HuH-7.5 (cell line): ENCODE results near the gene CRIP1.

Source experiments
- DNase-seq: peaks from one replicate; pipeline ENCODE4 v3.0.0; 2011; ENCODE audit warnings: low spot score

Gene CRIP1

DNA sequence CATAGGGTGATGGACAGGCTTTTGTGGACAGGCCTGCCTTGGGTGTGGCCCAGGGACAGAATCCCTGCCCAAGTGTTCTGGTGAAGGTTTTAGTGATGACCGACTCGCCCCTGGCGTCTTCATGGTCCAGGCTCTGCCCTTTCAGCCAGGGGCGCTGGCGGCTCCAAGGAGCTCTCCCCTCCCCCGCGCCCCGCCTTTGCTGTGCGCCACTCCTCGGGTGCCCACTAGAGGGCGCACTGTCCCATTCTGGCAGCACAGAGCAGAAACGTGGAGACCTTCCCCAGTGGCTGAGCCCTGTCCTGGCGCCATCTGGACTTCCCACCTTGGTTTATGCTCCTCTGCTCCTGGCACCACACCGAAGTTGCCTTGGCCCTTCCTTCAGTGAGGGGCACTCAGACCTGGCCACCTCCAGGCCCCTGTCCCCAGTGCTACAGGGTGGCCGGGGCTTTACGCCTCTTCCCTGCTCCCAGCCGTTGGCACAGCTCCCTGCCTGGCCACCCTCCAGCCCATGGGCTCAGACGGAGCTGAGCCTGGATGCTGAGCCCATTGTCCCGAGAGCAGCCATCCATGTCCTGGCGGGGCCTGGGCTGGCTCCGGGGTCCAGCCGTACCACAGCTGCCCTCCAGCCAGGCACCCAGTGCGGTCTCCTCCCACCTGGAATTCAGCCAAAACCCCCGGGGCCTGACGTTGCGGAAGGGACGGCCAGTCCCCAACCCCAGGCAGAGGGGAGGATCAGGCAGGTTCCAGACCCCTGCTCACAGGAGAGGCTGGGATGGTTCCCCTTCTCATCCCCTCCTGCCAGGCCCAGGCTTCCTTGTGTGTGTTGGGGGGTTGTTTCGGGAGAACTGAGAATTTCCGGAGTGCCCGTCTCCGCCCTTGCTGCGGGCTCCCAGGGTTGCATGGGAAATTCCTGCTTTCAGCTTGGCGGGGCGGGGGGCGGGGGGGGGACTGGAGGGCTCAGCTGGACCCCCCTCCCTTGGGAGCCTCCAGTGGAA lies 5.6 kb upstream of the CRIP1 start:
- DNase-seq, result peak; percentile 98

DNA sequence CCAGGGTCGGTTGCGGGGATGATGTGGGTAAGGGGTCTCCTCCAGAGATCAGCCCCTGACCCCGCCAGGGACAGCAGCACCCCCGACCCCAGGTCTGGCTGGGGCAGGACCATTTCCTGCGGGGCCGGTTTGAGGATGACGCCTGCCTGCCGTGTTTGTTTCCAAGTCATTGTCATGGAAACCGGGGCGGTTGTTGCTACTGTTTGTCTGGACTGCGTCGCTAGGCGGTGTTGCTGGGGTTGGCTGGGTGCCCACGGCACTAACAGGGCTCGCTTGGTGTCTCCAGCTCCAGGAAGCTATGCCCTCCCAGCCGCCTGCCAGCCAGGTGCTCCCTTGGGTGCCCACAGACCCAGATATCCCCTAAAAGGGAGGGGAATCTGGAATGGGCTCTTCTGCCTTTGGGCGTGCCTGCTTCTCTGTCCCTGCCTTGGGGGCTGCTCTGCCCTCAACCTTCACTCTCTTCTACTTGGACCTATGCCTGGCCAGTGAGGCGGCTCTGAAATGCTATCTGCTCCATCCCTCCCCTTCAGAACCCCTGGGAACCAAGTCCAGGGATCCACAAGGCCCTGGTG lies 4.7 kb upstream of the CRIP1 start:
- DNase-seq, result peak; percentile 98

DNA sequence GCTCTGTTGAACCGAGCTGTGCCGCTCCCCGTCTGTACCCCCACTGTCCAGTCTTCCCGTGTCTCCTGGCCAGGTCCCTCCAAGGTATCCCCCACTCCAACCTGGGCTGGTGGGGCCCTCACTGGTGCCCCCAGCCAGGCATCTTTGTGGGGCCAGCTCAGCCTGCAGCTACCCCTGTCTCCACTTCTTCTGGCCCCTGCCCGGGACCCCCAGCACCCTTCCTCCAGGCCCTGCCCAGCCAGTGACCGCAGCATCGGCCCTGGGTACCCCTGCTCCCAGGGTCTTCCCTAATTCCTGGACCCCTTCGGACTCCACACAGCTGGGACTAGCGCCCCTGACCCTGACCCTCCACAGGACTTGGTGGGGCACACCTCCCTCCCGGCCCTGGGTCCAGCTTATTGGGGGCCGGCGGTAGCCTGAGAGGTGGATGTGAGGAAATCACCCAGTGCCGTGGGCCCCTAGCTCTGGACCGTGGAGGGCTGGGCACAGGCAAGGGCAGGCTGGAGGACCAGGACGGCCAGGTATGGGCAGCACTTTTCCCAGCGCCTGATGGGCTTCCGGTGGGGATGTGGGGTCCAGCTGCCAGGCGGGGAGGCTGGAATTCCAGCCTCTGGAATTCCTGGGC lies 4.1 kb upstream of the CRIP1 start:
- no peak for DNase-seq

DNA sequence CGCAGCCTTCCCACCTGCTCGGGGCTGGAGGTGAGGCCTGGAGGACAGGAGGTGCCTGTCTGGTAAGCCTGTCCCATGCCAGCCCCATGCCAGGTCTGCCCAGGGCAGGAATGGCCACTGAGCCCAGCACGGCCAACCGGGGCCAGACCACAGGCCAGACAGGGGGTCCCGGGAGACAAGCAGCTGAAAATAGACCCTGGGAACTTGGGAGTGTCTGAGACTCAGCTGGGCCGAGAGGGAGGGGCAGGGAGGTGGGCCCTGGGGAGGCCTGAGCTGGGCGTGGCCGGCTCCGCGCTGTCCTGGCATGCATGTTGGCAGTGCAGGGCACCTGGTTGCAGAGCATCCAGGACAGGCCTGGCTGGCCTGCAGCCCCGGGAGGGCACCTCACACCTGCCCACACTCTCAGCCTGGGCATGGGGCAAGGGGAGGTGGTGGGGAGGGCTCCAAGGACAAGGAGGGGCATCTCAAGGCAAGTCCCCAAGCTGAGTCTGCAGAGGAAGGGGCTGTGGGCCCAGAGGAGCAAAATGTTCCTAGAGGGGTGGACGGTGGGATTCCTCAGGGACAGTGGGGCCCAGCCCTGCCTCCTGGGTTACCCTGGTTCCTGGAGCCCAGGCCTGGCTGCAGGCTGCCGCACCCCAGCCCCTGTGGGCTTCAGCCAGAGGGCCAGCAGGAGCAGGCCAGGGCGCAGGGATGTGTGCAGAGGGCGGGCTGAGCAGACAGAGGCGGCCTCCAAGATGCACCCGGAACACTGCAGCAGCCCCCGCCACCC lies 3.2 kb upstream of the CRIP1 start:
- DNase-seq, result no peak

DNA sequence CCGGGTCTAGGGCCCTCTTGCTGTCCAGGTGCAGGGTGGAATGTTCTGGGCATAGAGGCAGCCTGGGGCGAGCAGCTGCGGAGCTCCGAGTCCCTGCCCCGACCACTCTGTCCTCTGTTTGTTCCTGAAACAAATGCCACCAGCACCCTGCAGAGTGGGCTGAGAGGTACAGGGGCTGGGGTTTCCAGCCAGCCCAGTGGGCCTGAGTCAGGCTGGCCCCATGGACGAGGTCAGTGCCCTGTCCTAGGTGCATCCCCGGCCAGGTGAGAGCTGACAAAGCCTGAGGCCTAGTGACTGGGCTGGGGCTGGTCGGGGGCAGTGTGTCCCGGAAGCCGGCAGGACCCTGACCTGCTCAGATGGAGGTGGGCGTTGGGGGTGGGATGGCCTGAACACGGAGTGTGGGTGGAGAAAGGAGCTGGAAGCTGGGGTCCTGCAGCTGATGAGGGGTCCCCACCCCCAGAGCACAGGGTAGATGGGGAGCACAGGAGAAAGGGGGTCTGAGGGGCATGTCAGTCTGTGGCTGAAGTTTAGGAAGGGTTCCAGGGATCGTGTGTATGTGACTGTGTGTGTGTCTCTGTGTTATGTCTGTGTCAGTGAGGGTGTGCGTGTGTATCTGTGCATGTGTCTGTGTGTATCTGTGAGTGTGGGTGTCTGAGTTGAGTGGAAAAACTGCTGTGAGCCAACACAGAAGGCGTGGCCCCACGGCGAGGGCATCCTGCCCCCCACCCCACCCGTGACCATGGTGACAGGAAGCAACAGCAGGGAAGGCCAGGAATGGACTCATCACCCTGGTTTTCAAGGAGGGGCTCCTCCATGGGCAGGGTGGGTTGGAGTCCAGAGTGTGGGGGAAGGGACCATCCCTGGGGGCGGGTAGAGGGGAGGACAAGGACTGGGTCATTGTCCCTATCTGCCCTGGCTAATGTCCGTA lies 2.4 kb upstream of the CRIP1 start:
- DNase-seq, result no peak

DNA sequence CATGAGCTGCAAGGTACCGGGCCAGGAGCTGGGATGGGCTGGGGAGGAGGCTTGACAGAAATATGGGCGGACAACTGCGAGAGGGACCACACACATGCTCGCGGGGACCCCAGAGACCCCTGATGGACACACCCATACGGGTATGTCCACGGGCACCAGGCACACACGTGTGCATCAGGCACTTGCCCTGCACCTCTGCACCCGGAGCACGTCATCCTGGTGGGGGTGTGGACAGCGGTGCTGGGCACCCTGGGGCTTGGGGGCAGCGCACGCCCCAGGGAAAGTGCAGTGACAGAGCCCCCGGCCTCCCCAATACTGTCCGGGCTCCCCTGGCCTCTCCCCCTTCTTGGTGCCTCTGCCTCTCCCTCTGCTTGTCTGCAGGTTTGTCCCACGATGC lies 1.7 kb upstream of the CRIP1 start:
- DNase-seq, result no peak

DNA sequence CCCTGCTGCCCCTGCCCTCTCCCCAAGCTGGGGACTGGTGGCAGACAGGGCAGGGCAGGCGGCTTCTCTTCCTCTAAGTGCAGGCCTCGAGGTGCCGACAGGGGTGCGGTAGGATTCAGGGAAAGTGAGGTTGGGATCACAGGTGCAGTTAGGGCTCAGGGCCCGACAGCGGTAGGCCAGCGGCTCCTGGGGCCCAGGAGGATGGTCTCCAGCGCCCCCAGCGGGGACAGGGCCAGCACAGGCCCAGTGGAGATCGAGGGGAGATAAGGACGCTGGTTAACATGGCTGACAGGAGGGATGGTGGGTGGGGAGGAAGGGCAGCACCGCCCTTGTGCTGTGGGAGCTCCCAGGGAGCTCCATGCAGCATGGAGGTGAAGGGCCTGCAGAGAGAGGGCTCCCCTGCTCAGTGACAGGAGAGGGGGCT lies 935 bp upstream of the CRIP1 start:
- peak; percentile 88 for DNase-seq

DNA sequence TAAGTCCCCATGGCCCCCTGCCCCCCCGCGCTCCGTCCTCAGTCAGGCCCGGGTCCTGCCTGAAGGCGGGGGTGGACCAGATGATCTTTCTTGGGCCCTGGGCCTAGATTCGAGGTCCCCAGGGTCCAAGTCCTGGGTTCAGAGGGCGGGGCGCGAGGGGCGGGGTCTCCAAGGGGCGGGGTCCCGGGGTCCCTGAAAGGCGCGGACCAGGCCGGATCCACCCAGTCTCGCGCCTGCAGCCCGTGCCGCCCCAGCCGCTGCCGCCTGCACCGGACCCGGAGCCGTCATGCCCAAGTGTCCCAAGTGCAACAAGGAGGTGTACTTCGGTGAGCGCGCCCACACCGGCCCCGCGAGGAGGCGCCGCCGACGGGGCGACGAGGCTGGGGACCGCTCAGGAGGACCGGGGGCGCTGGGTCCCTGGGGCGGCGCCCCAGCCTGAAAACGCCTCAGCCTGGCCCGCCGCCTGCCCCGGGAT lies 325 bp downstream of the CRIP1 start:
- no peak for DNase-seq

DNA sequence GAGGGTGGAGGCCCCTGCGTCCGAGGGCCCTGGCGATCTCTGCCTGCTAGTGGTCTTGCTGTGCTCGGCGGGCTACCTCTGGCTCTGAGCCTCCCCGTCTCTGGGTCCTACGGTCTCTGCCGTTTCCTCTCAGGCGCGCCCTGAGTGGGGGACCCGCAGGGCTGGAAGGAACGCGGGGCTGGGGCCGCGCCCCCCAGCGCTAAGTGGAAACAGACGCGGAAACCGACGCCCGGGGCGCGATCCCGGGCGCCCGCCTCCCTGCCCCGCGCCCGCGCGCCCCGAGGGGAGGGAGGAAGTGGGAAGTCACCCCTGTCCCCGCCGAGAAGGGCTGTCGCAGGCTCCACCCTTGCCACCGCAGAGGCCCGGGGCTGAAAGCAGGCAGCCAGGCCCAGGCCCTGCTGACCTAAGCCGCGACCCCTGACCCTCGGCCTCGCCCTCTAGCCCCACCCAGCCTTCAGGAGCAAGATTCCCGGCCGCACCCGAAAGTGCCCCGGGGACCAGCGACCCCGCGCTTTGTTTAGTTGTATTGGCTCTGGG lies 831 bp downstream of the CRIP1 start:
- no peak for DNase-seq

DNA sequence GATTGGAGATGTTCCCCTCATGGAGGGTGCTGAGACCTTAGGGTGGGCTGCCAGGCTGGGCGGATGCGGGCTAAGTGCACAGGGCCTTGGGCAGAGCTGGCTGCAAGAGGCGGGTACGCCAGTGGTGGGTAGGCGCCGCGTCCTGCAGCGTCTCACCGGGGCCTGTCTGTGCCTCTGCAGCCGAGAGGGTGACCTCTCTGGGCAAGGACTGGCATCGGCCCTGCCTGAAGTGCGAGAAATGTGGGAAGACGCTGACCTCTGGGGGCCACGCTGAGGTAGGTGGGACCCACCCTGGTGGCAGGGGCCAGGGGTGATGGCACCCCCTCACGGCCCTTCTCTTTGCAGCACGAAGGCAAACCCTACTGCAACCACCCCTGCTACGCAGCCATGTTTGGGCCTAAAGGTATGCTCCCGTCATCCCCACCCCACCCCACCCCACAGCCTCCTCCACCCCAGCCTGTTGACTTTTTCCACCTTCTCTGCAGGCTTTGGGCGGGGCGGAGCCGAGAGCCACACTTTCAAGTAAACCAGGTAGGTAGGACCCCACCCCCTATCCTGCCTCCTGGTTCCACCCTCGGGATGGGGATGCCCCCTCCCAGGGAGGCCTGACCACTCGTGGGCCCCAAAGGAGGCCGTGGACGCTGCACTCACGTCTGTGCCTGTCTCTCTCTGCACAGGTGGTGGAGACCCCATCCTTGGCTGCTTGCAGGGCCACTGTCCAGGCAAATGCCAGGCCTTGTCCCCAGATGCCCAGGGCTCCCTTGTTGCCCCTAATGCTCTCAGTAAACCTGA lies 1.5 kb downstream of the CRIP1 start:
- no peak for DNase-seq

DNA sequence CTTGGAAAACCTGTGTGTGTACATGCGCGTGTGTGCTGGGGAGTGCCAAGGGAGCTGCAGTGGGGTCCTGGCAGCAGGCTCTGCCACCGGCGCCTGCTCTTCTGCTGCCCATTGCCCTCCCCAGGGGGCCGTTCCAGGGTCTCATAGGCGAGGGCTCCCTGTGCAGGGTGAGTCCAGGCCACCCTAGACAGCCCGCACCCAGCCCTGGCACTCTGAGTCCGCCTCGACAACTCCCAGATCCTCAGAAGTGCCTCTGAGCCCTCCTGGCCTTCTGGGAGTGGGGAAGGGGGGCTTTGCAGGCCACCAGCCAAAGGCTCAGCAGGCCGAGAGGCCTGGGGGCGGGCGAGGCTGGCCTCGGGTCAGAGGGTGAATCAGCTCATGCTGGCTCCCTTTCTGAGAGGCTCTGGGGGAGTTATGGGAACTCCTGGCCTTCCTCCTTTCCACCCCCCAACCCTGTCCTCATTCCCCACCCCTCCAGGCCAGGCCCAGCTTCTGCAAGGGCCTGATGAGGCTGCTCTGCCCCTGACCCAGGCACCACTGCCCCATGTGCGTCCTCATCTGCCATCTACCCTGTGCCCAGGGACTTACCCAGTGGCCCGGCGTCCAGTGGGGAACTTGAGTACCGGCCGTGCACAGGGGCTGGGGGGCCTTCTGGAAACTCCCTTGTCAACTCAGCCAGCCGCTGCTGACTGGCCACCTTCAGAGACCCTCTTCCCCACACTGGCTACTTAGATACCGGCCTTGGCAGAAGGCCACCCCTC lies 2.3 kb downstream of the CRIP1 start:
- no peak for DNase-seq

DNA sequence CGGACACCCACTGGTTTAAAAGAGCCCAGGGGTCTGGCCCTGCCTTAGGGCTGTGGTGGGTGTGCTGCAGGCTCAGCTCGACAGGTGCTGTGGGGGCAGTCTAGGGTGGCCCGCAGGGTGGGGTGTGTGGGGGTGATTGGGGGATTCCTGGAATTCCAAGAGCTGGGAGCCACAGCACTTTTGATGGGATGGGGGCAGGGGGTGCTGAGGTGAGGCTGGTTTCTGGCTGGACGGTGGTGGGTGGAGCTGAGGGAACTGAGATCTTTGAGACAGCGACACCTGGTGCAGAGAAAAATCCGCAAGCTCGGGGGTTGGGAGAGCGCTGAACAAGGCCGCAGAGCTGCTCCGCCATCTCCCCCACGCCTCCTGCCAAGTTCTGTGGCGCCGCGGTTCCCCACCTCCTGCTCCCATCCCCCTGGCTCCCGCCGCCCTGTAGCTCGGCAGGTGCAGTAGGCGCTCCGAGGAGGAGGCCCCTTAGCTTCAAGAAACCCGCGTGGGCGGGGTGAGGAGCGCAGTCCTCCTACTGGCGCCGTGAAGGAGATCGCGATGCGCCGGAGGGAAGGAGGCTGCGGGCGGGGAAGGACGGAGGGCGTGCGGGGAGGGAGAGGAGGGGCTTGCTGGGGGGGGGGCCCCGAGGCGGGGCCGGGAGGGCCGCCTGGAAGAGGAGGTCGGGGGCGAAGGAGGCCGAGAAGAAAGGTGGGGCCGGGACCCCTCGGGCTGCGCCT lies 3.0 kb downstream of the CRIP1 start:
- peak; percentile 91 for DNase-seq

DNA sequence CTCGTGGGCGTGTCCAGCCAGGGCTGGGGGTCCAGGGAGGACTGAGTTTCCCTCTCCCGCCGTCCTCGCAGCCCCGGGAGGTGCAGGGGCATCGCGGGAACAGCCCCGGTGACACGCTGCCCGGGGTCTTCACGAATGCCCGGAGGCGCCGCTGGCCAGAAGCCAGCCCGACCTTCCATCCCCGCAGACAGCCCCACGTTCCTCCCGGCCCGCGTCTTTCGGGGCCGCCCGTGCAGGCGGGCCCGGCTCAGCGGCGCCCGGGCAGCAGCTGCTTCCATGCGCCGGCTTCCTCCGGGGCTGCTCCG lies 3.5 kb downstream of the CRIP1 start:
- no peak for DNase-seq

DNA sequence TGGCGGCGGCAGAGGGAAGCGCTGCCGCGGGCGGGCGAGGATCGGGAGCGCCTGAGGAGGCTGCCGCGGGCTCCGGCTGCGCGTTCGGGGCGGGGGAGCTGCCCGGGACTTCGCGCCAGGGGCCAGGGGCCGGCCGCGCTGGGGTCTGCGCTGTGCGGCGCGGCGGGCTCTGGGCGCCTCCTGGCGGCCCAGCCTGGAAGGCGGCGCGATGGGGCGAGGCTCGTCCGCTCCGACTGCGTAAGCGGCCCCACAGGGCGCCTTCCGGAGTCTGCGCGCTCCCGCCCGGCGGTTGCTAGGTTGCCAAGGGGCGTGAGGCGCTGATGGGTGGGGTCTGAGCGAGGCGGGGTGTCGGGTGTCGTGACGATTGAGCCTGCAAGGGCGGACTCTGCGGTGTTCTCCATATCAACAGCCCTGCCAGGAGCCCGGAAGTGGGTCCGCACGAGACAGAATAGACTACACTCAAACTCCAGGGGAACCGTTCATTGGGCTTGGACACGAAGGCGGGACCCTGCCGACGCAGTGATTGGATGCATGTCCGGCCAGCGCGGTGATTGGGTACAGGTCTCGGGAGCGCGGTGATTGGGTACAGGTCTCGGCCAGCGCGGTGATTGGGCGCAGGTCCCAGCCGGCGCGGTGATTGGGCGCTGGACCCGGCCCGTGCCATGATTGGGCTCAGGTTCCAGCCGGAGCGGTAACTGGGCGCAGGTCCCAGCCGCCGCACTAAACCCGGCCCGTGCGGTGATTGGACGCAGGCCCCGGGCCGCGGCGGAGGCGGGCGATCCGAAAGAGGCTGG lies 4.1 kb downstream of the CRIP1 start, which contains the start of gene TEDC1:
TSS of gene TEDC1 (plus strand) at position 675 of the 794 bp plus-strand sequence. CDS start 130 bp downstream, outside the sequence.
- peak; percentile 98 for DNase-seq

DNA sequence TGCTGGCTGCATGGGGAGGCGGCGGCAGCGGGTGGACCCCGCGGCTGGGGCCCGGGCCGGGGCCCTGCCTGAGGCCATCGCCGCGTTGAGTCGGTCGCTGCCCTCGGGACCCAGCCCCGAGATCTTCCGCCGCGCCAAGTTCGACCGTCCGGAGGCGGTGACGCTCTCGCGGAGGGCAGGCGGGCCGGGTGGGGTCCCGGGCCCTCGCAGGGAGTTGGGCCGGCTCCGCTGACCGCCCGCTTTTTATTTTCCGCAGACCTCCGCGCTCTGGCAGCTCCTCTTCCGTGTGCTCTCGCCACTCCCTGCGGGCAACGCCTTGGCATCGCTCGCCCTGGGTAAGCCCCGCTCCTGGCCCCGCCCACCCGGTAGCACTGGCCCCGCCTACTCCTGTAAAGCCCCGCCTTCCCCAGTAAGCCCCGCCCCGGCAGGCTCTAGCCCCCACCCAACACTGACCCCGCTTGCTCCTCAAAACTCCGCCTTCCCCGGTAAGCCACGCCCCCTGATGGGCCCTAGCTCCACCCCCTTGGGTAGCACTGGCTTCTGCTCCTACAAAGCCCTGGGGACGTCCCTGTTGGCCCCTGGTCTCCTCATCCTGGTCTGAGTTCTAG lies 4.8 kb downstream of the CRIP1 start:
- peak; percentile 80 for DNase-seq

DNA sequence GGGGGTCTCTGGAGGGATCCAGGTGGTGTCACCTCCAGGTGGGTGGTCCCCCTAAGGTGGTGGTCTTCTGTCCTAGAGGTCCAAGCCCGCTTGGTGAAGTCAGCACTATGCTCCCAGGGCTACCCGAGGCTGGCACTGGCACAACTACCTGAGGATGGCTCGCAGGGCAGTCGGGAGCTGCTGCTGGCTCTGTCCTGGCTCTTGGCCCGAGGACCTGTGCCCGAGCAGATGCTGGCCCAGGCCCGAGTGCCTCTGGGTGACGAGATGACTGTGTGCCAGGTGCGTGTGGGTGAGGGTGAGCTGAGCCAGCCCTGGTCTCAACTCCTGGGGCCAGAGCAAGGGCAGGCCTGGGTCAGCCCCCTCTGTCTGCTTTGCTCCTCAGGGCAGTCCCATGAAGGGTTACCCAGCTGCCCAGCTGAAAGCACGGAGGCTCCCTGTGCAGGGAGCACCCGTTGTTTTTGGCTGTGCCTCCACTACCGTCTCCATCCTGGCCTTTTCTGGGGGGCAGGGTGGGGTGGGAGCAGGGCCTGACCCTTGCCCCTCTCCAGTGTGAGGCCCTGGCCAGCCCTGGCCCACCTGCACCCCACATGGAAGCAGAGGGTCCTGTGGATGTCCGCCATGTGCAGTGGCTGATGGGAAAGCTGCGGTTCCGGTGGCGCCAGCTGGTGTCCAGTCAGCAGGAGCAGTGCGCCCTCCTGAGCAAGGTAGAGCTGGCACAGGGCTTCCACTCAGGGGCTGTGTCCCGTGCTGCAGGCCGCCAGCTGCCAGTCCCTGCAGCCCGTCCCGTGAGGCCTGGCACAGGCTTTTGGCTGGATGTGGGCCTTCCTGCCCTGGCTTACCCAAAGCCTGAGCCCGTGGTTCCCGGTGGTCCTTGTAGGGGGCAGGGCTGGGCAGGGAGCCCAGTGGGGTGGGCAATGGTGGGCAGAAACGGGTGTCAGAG lies 5.6 kb downstream of the CRIP1 start:
- DNase-seq, result no peak
